Measurements from ENCODE around the gene HLA-DPB1. TPM values are rescaled to one million over a fixed set of nuclear protein-coding genes. Genes with fewer than 3 reads are reported as not detected.

HLA-DPB1 gene
- total and polyA plus RNA-seq, 2 of the 4 experiments (the other 2 are of a cell fraction), result 7.7 to 10.7 TPM

GRCh38 chr6:33030245-33030644, 45.5 kb upstream of the HLA-DPB1 start:
- Histone ChIP-seq H4K5ac (ENCODE audit: low read depth, low read length) (no peak overlapping the region), H3K9me3 (ENCODE audit: control insufficient read depth, insufficient read depth, low read length) (no peaks in the 10 kb centered on the region), H3K79me1 (ENCODE audit: low read depth in 1 of 2, low read length in 2 of 2) (no peaks in the 10 kb centered on the region), H3K36me3 (ENCODE audit: control insufficient read depth, insufficient read depth, low read length) (no peaks in the 10 kb centered on the region), H2BK20ac (ENCODE audit: low read depth, low read length) (no peak overlapping the region), H4K91ac (ENCODE audit: insufficient read depth, low read depth, low read length) (no peak overlapping the region), H4K20me1 (ENCODE audit: insufficient read depth, low read length) (no peaks in the 10 kb centered on the region), H2BK120ac (ENCODE audit: low read depth, low read length) (no peak overlapping the region), H3K9me1 (ENCODE audit: insufficient read depth, low read length) (no peaks in the 10 kb centered on the region), H3K4me2 (ENCODE audit: low read depth, low read length) (no peak overlapping the region), H2BK5ac (ENCODE audit: low read depth, low read length, poor library complexity, severe bottlenecking) (no peak overlapping the region), H3K18ac (ENCODE audit: low read depth, low read length) (no peak overlapping the region), H3K27ac (ENCODE audit: insufficient read depth, low read length) (no peak overlapping the region), H2AFZ (replicated peaks; ENCODE audit: low read length, poor library complexity) (no peak overlapping the region), H3K4me1 (ENCODE audit: control insufficient read depth, insufficient read depth, low read length) (no peaks in the 10 kb centered on the region), H3K9ac (ENCODE audit: low read depth, low read length) (no peak overlapping the region), H3K4ac (ENCODE audit: low read depth, low read length) (no peak overlapping the region), H4K8ac (ENCODE audit: low read depth in 2 of 2, low read length in 2 of 2) (no peak overlapping the region), H3K23ac (ENCODE audit: low read depth, low read length) (no peak overlapping the region), H3K27me3 (ENCODE audit: control insufficient read depth, insufficient read depth, low read length) (peaks cover 18% of the 10 kb centered on the region), H2BK15ac (ENCODE audit: low read depth, low read length) (no peak overlapping the region), H3K56ac (ENCODE audit: extremely low read depth, insufficient read depth, low read length) (no peak overlapping the region), H2AK5ac (ENCODE audit: low read depth, low read length) (no peak overlapping the region), H3K14ac (replicated peaks; ENCODE audit: low read depth, low read length) (no peak overlapping the region), H3K4me3 (ENCODE audit: insufficient read depth, low read depth, low read length) (no peak overlapping the region), H2AK9ac (replicated peaks; ENCODE audit: low read depth, low read length, poor library complexity) (no peak overlapping the region)
- ATAC-seq (ENCODE audit: low read depth), result no peak
- dilution Hi-C loops (cut with HindIII; ENCODE audit: low sequenced_read_pairs, unreplicated experiment), result no loop called here
- TF ChIP-seq BHLHE40 (IDR thresholded peaks at IDR 0.05; ENCODE audit: low read depth, low read length) (no peak), POLR2A (IDR thresholded peaks at IDR 0.05; ENCODE audit: low read depth, low read length) (no peak), USF2 (IDR thresholded peaks at IDR 0.05; ENCODE audit: low read depth, low read length) (no peak), FOS (IDR thresholded peaks at IDR 0.05; ENCODE audit: low read depth, low read length) (no peak), CTCF (conservative IDR thresholded peaks at IDR 0.05; ENCODE audit: low read depth, low read length) (no peak), RAD21 (IDR thresholded peaks at IDR 0.05; ENCODE audit: low read length) (no peak), CEBPB (IDR thresholded peaks at IDR 0.05; ENCODE audit: low read depth, low read length) (no peak), NFE2L2 (IDR thresholded peaks at IDR 0.05; ENCODE audit: low read depth, low read length) (no peak), RCOR1 (IDR thresholded peaks at IDR 0.05; ENCODE audit: insufficient replicate concordance, low read length) (no peak)
- intact Hi-C loops (cut with micrococcal nuclease), result no loop called here
- DNase-seq, result no peak
- ChIA-PET POLR2A (ENCODE audit: unreplicated experiment) (no interaction called here), CTCF (no interaction called here)
- in situ Hi-C loops (cut with MboI; ENCODE audit: low sequenced_read_pairs), result no loop called here
- no CpG with 5 or more reads among the region's 3 CpGs for WGBS, 2 experiments (ENCODE audit: extremely low coverage in 2 of 2, insufficient read length in 1 of 2)
- no TSS peak for BruUV-seq (replicated peaks)

Data from IMR-90 (cell line).